Fibroblast of lung (primary cell): ENCODE measurements around the gene UBL4B. TPM values are rescaled to one million over a fixed set of nuclear protein-coding genes. Genes with fewer than 3 reads are reported as not detected.

Source experiments
- DNase-seq, 2 donors: peaks; one replicate each; pipeline versions ENCODE4 v3.0.0 to v3.0.0-alpha.2; 2010; ENCODE audit warnings: low read depth in 2 of 2
- H2AFZ ChIP-seq: 2 replicates; pipeline ENCODE4 v1.5.1; 2012; ENCODE audit warnings: low read length, control low read depth, inconsistent platforms
- H3K27ac ChIP-seq: 2 replicates; pipeline ENCODE4 v1.5.1; 2011; ENCODE audit warnings: low read length, control low read depth; ENCODE audit not compliant: insufficient read depth
- H3K27me3 ChIP-seq: 2 replicates; pipeline ENCODE4 v1.5.1; 2011; ENCODE audit warnings: mild to moderate bottlenecking, low read length; ENCODE audit not compliant: control insufficient read depth, insufficient read depth
- H3K36me3 ChIP-seq: 2 replicates; pipeline ENCODE4 v1.5.1; 2011; ENCODE audit warnings: low read length; ENCODE audit not compliant: control insufficient read depth, insufficient read depth
- H3K4me1 ChIP-seq: 2 replicates; pipeline ENCODE4 v1.5.1; 2011; ENCODE audit warnings: low read length; ENCODE audit not compliant: control insufficient read depth, insufficient read depth; ENCODE audit errors: extremely low read depth
- H3K4me2 ChIP-seq: 2 replicates; pipeline ENCODE4 v1.5.1; 2011; ENCODE audit warnings: low read length, control low read depth; ENCODE audit not compliant: insufficient read depth; ENCODE audit errors: extremely low read depth
- H3K4me3 ChIP-seq, 4 experiments: fragments of 200-600 bp in 1 of 4; sonication (generic) in 1 of 4; replicated peaks in 1 of 4; 2 replicates each; pipeline ENCODE4 v1.5.1; 2011 to 2016; ENCODE audit warnings: low read length in 4 of 4, low read depth in 3 of 4, mild to moderate bottlenecking in 3 of 4, control low read depth in 2 of 4, inconsistent platforms in 1 of 4, mixed read lengths in 1 of 4; ENCODE audit not compliant: insufficient read depth in 1 of 4; ENCODE audit errors: control extremely low read depth in 1 of 4
- H3K79me2 ChIP-seq: 2 replicates; pipeline ENCODE4 v1.5.1; 2012; ENCODE audit warnings: mild to moderate bottlenecking, low read length, inconsistent platforms; ENCODE audit not compliant: control insufficient read depth, insufficient read depth
- H3K9ac ChIP-seq: 2 replicates; pipeline ENCODE4 v1.5.1; 2011; ENCODE audit warnings: mild to moderate bottlenecking, low read length, control low read depth; ENCODE audit not compliant: insufficient read depth
- H3K9me3 ChIP-seq: 2 replicates; pipeline ENCODE4 v1.5.1; 2012; ENCODE audit warnings: low read depth, low read length; ENCODE audit not compliant: control insufficient read depth, insufficient read depth
- H4K20me1 ChIP-seq: 2 replicates; pipeline ENCODE4 v1.5.1; 2011; ENCODE audit warnings: low read length; ENCODE audit not compliant: control insufficient read depth, insufficient read depth; ENCODE audit errors: extremely low read depth
- EZH2 ChIP-seq: IDR thresholded peaks from 2 replicates; pipeline ENCODE4 v1.5.1; 2012; ENCODE audit warnings: low read length, control low read depth, mild to moderate bottlenecking; ENCODE audit errors: missing control alignments
- polyA plus RNA-seq, 2 donors: library from polyadenylated mRNA; depleted of rRNA in 1 of 2; stranded (reverse) in 1 of 2; unstranded in 1 of 2; fragments of >200 nt; gene quantifications; 2 replicates each; pipeline ENCODE4 v1.2.1, GENCODE V29; 2011 to 2012; ENCODE audit warnings: missing spikeins in 1 of 2
- total RNA-seq: library from RNA; depleted of rRNA; stranded (reverse); fragments of >200 nt; gene quantifications from 2 replicates; pipeline ENCODE4 v1.2.1, GENCODE V29; 2014
- TF ChIP-seq, protein P1 (sequence below), 2 donors: IDR thresholded peaks in 1 of 2; conservative IDR thresholded peaks in 1 of 2; 1 replicate in 1 of 2; 2 replicates in 1 of 2; pipeline ENCODE4 v1.5.1; 2011 to 2012; ENCODE audit warnings: low read length in 2 of 2, control low read depth in 1 of 2, inconsistent platforms in 1 of 2, low read depth in 1 of 2, mild to moderate bottlenecking in 1 of 2

UBL4B gene
- total and polyA plus RNA-seq, 2 donors (not counting 1 experiment from before 2014, with no cell fraction given), result not detected

- Histone ChIP-seq H3K27ac (no peak overlapping the region), H2AFZ (no peak overlapping the region), H3K4me3 (no peak overlapping the region), H3K9ac (no peak overlapping the region), H3K4me2 (no peak overlapping the region), H3K27me3 (peaks cover 3% of the 10 kb centered on the region), H3K36me3 (no peaks in the 10 kb centered on the region), H3K4me1 (peaks cover 8% of the 10 kb centered on the region), H4K20me1 (no peaks in the 10 kb centered on the region), H3K9me3 (no peaks in the 10 kb centered on the region), H3K79me2 (no peaks in the 10 kb centered on the region)
- TF ChIP-seq, protein P1, sequence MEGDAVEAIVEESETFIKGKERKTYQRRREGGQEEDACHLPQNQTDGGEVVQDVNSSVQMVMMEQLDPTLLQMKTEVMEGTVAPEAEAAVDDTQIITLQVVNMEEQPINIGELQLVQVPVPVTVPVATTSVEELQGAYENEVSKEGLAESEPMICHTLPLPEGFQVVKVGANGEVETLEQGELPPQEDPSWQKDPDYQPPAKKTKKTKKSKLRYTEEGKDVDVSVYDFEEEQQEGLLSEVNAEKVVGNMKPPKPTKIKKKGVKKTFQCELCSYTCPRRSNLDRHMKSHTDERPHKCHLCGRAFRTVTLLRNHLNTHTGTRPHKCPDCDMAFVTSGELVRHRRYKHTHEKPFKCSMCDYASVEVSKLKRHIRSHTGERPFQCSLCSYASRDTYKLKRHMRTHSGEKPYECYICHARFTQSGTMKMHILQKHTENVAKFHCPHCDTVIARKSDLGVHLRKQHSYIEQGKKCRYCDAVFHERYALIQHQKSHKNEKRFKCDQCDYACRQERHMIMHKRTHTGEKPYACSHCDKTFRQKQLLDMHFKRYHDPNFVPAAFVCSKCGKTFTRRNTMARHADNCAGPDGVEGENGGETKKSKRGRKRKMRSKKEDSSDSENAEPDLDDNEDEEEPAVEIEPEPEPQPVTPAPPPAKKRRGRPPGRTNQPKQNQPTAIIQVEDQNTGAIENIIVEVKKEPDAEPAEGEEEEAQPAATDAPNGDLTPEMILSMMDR (conservative IDR thresholded peaks at IDR 0.05 in 1 of 2, IDR thresholded peaks at IDR 0.05 in 1 of 2; ENCODE audit: low read depth in 1 of 2, low read length in 2 of 2), result peak; percentile 84 to 98
- TF ChIP-seq EZH2, result no peak
- DNase-seq, result peak; percentile 50 to 67
These were observed 6.0 kb upstream of the UBL4B start for GRCh38 chr1:110106013-110106941.

DNA sequence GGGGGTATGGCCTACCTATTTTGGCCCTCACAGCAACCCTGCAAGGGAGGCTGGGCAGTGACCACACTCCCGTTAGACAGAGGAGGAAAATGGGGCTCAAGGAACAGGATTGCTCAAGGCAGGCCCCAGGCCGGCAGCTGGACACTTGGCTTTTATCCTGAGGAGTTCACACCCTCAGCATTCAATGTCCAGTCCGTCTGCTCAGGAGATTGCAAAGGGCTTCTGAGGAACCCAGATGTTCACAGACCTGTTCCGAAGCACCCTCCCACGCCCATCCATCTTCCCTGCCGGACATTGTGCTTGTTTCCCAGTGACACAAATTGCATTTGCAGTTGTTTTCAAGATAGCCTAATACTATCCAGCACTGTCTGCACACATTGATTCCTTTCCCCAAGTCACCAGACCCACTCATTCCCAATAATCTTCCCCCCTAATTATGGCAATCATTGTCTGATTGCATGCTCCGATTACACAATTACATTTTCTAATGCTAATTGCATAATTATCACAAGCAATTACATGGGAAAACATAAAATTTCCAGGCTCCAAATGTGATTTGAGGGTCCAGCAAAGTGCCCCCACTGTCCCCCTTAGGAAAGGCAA is 4.3 kb upstream of the UBL4B start:
- TF ChIP-seq, protein P1 (conservative IDR thresholded peaks at IDR 0.05 in 1 of 2, IDR thresholded peaks at IDR 0.05 in 1 of 2; ENCODE audit: low read depth in 1 of 2, low read length in 2 of 2), result no peak
- no peak for TF ChIP-seq EZH2
- Histone ChIP-seq H3K4me2 (no peak overlapping the region), H3K79me2 (no peaks in the 10 kb centered on the region), H3K36me3 (no peaks in the 10 kb centered on the region), H3K4me1 (no peaks in the 10 kb centered on the region), H3K27me3 (peaks cover 13% of the 10 kb centered on the region), H3K9me3 (no peaks in the 10 kb centered on the region), H3K27ac (no peak overlapping the region), H3K9ac (no peak overlapping the region), H4K20me1 (no peaks in the 10 kb centered on the region), H2AFZ (no peak overlapping the region), H3K4me3 (no peak overlapping the region)
- DNase-seq, result peak in 1 of 2 donors; percentile 11

DNA sequence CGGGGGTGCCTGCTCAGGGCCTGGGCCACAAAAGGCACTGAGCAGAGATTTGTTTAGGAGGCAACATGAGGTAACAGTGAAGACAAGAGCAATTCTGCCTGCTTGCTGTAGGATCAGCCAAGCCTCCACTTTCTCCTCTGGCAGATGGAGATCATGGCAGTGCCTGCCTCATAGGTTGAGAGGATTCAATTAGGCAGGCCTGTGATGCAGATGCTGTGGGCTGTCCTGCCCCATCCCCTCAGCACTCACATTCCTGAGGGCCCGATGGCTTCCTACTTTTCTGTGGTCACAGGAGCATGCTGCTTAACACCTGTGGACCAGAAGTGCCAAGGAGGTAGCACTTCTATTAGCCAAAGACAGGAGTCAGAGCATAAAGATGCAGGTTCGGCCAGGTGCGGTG is 1.2 kb upstream of the UBL4B start:
- TF ChIP-seq, protein P1 (conservative IDR thresholded peaks at IDR 0.05 in 1 of 2, IDR thresholded peaks at IDR 0.05 in 1 of 2; ENCODE audit: low read depth in 1 of 2, low read length in 2 of 2), result no peak
- TF ChIP-seq EZH2, result no peak
- H2AFZ ChIP-seq, result no peak overlapping the region
- no peak overlapping the region for H3K4me3 ChIP-seq
- no peak overlapping the region for H3K27ac ChIP-seq
- no peaks in the 10 kb centered on the region for H3K79me2 ChIP-seq
- peaks cover 33% of the 10 kb centered on the region for H3K27me3 ChIP-seq
- H3K4me2 ChIP-seq, result no peak overlapping the region
- H3K36me3 ChIP-seq, result no peaks in the 10 kb centered on the region
- H3K9me3 ChIP-seq, result no peaks in the 10 kb centered on the region
- H3K4me1 ChIP-seq, result no peaks in the 10 kb centered on the region
- DNase-seq, result no peak
- no peaks in the 10 kb centered on the region for H4K20me1 ChIP-seq
- no peak overlapping the region for H3K9ac ChIP-seq
